ENCODE measurements around the gene OCRL. TPM values are rescaled to one million over a fixed set of nuclear protein-coding genes. Genes with fewer than 3 reads are reported as not detected.
A peak's percentile ranks its signal among the peaks of the same experiment; 100 is the strongest.
"Not testable (repeated sequence)": the region's sequence is repeated elsewhere in the genome, so short reads cannot be mapped to it uniquely, and the experiment has no call there.

The OCRL gene
- total RNA-seq, 1 donor from 2014 or later: 14.6 TPM

- no peak for DNase-seq (ENCODE audit: low read depth, low spot score)
Observed at GRCh38 chrX:129534816-129535578, 5.1 kb upstream of the OCRL start.

GRCh38 chrX:129540722-129541184, 694 bp downstream of the OCRL start:
- no peak for DNase-seq (ENCODE audit: low read depth, low spot score)

GRCh38 chrX:129544780-129545179, 4.7 kb downstream of the OCRL start:
- DNase-seq (ENCODE audit: low read depth, low spot score): no peak

GRCh38 chrX:129545408-129545807, 5.3 kb downstream of the OCRL start:
- DNase-seq (ENCODE audit: low read depth, low spot score): no peak

- no peak for DNase-seq (ENCODE audit: low read depth, low spot score)
Observed at GRCh38 chrX:129549124-129549523, 9.1 kb downstream of the OCRL start.

GRCh38 chrX:129553619-129554288, 13.7 kb downstream of the OCRL start:
- no peak for DNase-seq (ENCODE audit: low read depth, low spot score)

- DNase-seq (ENCODE audit: low read depth, low spot score): not testable (repeated sequence)
Observed at GRCh38 chrX:129554816-129555215, 14.8 kb downstream of the OCRL start.

GRCh38 chrX:129556806-129557315, 16.8 kb downstream of the OCRL start:
- DNase-seq (ENCODE audit: low read depth, low spot score): no peak

- no peak for DNase-seq (ENCODE audit: low read depth, low spot score)
Observed at GRCh38 chrX:129557844-129558480, 17.9 kb downstream of the OCRL start.

- DNase-seq (ENCODE audit: low read depth, low spot score): no peak
Observed at GRCh38 chrX:129559783-129560182, 19.7 kb downstream of the OCRL start.

GRCh38 chrX:129561453-129561852, 21.4 kb downstream of the OCRL start:
- no peak for DNase-seq (ENCODE audit: low read depth, low spot score)

GRCh38 chrX:129564345-129564744, 24.3 kb downstream of the OCRL start:
- DNase-seq (ENCODE audit: low read depth, low spot score): not testable (repeated sequence)

- no peak for DNase-seq (ENCODE audit: low read depth, low spot score)
Observed at GRCh38 chrX:129565046-129565650, 25.1 kb downstream of the OCRL start.

GRCh38 chrX:129566073-129566472, 26.0 kb downstream of the OCRL start:
- no peak for DNase-seq (ENCODE audit: low read depth, low spot score)

- no peak for DNase-seq (ENCODE audit: low read depth, low spot score)
Observed at GRCh38 chrX:129568349-129568748, 28.3 kb downstream of the OCRL start.

GRCh38 chrX:129572422-129572821, 32.4 kb downstream of the OCRL start:
- no peak for DNase-seq (ENCODE audit: low read depth, low spot score)

- not testable (repeated sequence) for DNase-seq (ENCODE audit: low read depth, low spot score)
Observed at GRCh38 chrX:129573652-129574051, 33.6 kb downstream of the OCRL start.

GRCh38 chrX:129574214-129574613, 34.2 kb downstream of the OCRL start:
- no peak for DNase-seq (ENCODE audit: low read depth, low spot score)

- no peak for DNase-seq (ENCODE audit: low read depth, low spot score)
Observed at GRCh38 chrX:129576539-129576938, 36.5 kb downstream of the OCRL start.

- peak; percentile 58 for DNase-seq (ENCODE audit: low read depth, low spot score)
Observed at GRCh38 chrX:129577473-129577872, 37.4 kb downstream of the OCRL start.

GRCh38 chrX:129577877-129578276, 37.8 kb downstream of the OCRL start:
- no peak for DNase-seq (ENCODE audit: low read depth, low spot score)

GRCh38 chrX:129581904-129582303, 41.8 kb downstream of the OCRL start:
- DNase-seq (ENCODE audit: low read depth, low spot score): no peak

Measured in pulmonary artery endothelial cell (primary cell).